NCI-H2081 (cell line): ENCODE results near the gene MUSTN1.

Source experiments
- DNase-seq, 2 experiments: peaks; one replicate each; lab custom pipeline; 2025; lab: John Stamatoyannopoulos, UW

Gene MUSTN1

GRCh38 chr3:52784931-52785590, 49.8 kb downstream of the MUSTN1 start:
- no peak for DNase-seq

GRCh38 chr3:52784021-52784621, 50.7 kb downstream of the MUSTN1 start:
- DNase-seq, result no peak

GRCh38 chr3:52783211-52783555, 51.6 kb downstream of the MUSTN1 start:
- no peak for DNase-seq
